HUES64 (cell line): ENCODE measurements around the gene SLC13A5.

Experiments used
- H3K27ac ChIP-seq: 2 replicates; pipeline ENCODE4 v1.7.0; 2013; ENCODE audit warnings: low read depth, low read length, inconsistent platforms
- H3K27me3 ChIP-seq: 2 replicates; pipeline ENCODE4 v1.6.1; 2013; ENCODE audit warnings: mild to moderate bottlenecking, low read length; ENCODE audit not compliant: insufficient read depth
- H3K36me3 ChIP-seq: 2 replicates; pipeline ENCODE4 v1.6.1; 2013; ENCODE audit warnings: mild to moderate bottlenecking, low read length; ENCODE audit not compliant: insufficient read depth
- H3K4me1 ChIP-seq: 2 replicates; pipeline ENCODE4 v1.6.1; 2013; ENCODE audit warnings: mild to moderate bottlenecking, low read length, moderate library complexity; ENCODE audit not compliant: insufficient read depth
- H3K4me3 ChIP-seq: 2 replicates; pipeline ENCODE4 v1.5.1; 2013; ENCODE audit warnings: mild to moderate bottlenecking, low read length, moderate library complexity
- H3K9ac ChIP-seq: 2 replicates; pipeline ENCODE4 v1.6.1; 2013; ENCODE audit warnings: mild to moderate bottlenecking, low read depth, low read length
- H3K9me3 ChIP-seq: 2 replicates; pipeline ENCODE4 v1.6.1; 2013; ENCODE audit warnings: low read depth, low read length; ENCODE audit not compliant: insufficient read depth
- WGBS: fragments of 150-250, 120-280 bp; methylation state at CpG from one replicate; pipeline ENCODE4 v1.1.7; 2013; ENCODE audit warnings: missing lambda C conversion rate; 5-methylcytosine and 5-hydroxymethylcytosine counted together

SLC13A5 gene

DNA sequence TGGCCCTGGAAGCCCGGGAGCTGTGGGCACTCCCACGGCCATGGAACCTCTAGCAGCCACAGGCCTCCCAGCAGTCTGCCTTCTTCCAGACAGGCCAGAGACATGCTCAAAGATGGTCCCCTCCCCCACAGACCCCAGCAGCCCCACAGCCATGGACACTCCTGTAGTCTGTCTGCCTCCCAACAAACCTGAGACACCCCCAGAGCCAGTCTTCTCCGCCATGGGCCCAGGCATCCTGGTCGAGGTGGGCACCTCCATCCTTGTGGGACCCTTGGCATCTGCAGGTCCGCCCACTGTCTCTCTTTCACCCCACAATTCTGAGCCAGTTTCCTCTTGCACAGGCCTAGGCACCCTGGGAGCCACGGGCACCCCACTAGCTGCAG, 75.7 kb downstream of the SLC13A5 start:
- Histone ChIP-seq H3K27ac (no peak overlapping the region), H3K4me3 (no peak overlapping the region), H3K36me3 (peaks cover 29% of the 10 kb centered on the region), H3K9me3 (no peaks in the 10 kb centered on the region), H3K9ac (no peak overlapping the region), H3K4me1 (peaks cover 7% of the 10 kb centered on the region; the same call in 1 of the 2 replicates), H3K27me3 (no peaks in the 10 kb centered on the region)
- 94% methylated on average over 6 of the region's 6 CpGs for WGBS

GRCh38 chr17:6636616-6637457, 76.3 kb downstream of the SLC13A5 start:
- Histone ChIP-seq H3K36me3 (peaks cover 32% of the 10 kb centered on the region), H3K4me1 (peaks cover 1% of the 10 kb centered on the region; the same call in 1 of the 2 replicates), H3K9ac (no peak overlapping the region), H3K27ac (no peak overlapping the region), H3K27me3 (no peaks in the 10 kb centered on the region), H3K9me3 (no peaks in the 10 kb centered on the region), H3K4me3 (no peak overlapping the region)
- 93% methylated on average over 17 of the region's 17 CpGs for WGBS

DNA sequence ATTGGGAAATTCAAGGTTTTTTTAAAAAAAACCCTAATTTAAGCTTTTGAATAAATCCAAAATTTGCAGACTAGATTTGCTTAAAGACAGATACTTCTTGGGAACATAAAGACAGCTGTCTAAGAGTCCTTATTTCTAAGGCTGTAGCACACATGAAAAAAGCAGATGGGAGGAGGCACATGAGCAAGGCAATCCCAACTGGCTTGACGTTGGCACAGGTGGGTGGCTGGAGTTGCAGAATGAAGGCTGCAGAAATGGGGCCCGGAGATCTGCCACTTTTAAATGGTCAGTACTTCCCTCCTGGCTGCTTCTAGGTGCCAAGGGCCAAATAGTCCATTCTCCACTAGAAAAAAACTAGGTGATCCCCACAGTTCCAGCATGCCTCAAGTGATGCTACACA, 77.1 kb downstream of the SLC13A5 start:
- no peaks in the 10 kb centered on the region for H3K9me3 ChIP-seq
- peaks cover 40% of the 10 kb centered on the region for H3K36me3 ChIP-seq
- no peak overlapping the region for H3K9ac ChIP-seq
- H3K4me3 ChIP-seq: no peak overlapping the region
- 88% methylated on average over 2 of the region's 2 CpGs for WGBS
- no peaks in the 10 kb centered on the region; the same call in 1 of the 2 replicates for H3K4me1 ChIP-seq
- no peak overlapping the region for H3K27ac ChIP-seq
- H3K27me3 ChIP-seq: no peaks in the 10 kb centered on the region
